Neural progenitor cell (in vitro differentiated cells): ENCODE results near the gene EGFL6. TPM values are rescaled to one million over a fixed set of nuclear protein-coding genes. Genes with fewer than 3 reads are reported as not detected.

ENCODE experiments used
- DNase-seq: peaks from one replicate; pipeline ENCODE4 v3.0.0-alpha.2; 2016; ENCODE audit warnings: low spot score
- H2AFZ ChIP-seq: fragments of 200-600 bp; sonication (generic); replicated peaks from 2 replicates; pipeline ENCODE4 v1.6.1; 2016; ENCODE audit warnings: antibody characterized with exemption
- H3F3A ChIP-seq: fragments of 200-600 bp; sonication (generic); 2 replicates; pipeline ENCODE4 v1.6.1; 2016; ENCODE audit warnings: antibody characterized with exemption, low read depth
- H3K27ac ChIP-seq: fragments of 200-600 bp; sonication (generic); 2 replicates; pipeline ENCODE4 v1.5.1; 2016; ENCODE audit warnings: mild to moderate bottlenecking
- H3K27me3 ChIP-seq: fragments of 200-600 bp; sonication (generic); 2 replicates; pipeline ENCODE4 v1.6.1; 2016; ENCODE audit warnings: mild to moderate bottlenecking, moderate library complexity
- H3K36me3 ChIP-seq: fragments of 200-600 bp; sonication (generic); 2 replicates; pipeline ENCODE4 v1.5.1; 2016
- H3K4me1 ChIP-seq: fragments of 200-600 bp; sonication (generic); 2 replicates; pipeline ENCODE4 v1.6.1; 2016; ENCODE audit warnings: mixed run types
- H3K4me2 ChIP-seq: fragments of 200-600 bp; sonication (generic); 2 replicates; pipeline ENCODE4 v1.6.1; 2016
- H3K4me3 ChIP-seq: fragments of 200-600 bp; sonication (generic); 2 replicates; pipeline ENCODE4 v1.5.1; 2016
- H3K79me2 ChIP-seq: fragments of 200-600 bp; sonication (generic); 2 replicates; pipeline ENCODE4 v1.6.1; 2016; ENCODE audit warnings: low read depth
- H3K9ac ChIP-seq: fragments of 200-600 bp; sonication (generic); 2 replicates; pipeline ENCODE4 v1.6.1; 2016
- H3K9me3 ChIP-seq: fragments of 200-600 bp; sonication (generic); 2 replicates; pipeline ENCODE4 v1.5.1; 2016; ENCODE audit warnings: low read depth
- H4K20me1 ChIP-seq: fragments of 200-600 bp; sonication (generic); 2 replicates; pipeline ENCODE4 v1.6.1; 2016; ENCODE audit warnings: low read depth
- H3K27ac Mint-ChIP-seq: 3 replicates; pipeline ENCODE4 v1.8.0; 2021; ENCODE audit warnings: mixed read lengths
- H3K27me3 Mint-ChIP-seq: 2 replicates; pipeline ENCODE4 v1.8.0; 2022; ENCODE audit warnings: low read depth, mild to moderate bottlenecking, inconsistent platforms, moderate library complexity, mixed read lengths; ENCODE audit not compliant: insufficient read depth
- H3K36me3 Mint-ChIP-seq: 3 replicates; pipeline ENCODE4 v1.8.0; 2021; ENCODE audit warnings: mixed read lengths
- H3K4me1 Mint-ChIP-seq: 3 replicates; pipeline ENCODE4 v1.8.0; 2021; ENCODE audit warnings: mixed read lengths
- H3K4me3 Mint-ChIP-seq: 3 replicates; pipeline ENCODE4 v1.8.0; 2021; ENCODE audit warnings: mild to moderate bottlenecking, moderate library complexity, mixed read lengths
- H3K9me3 Mint-ChIP-seq: 3 replicates; pipeline ENCODE4 v1.8.0; 2020; ENCODE audit warnings: mixed read lengths
- CTCF ChIP-seq: fragments of 200-600 bp; sonication (generic); IDR thresholded peaks from 2 replicates; pipeline ENCODE4 v1.5.1; 2017; ENCODE audit warnings: antibody characterized with exemption, mild to moderate bottlenecking
- EZH2 ChIP-seq: fragments of 200-600 bp; sonication (generic); IDR thresholded peaks from 2 replicates; pipeline ENCODE4 v1.6.1; 2017; ENCODE audit warnings: antibody characterized with exemption, mild to moderate bottlenecking, moderate library complexity
- EZH2phosphoT487 ChIP-seq: fragments of 200-600 bp; sonication (generic); IDR thresholded peaks from 2 replicates; pipeline ENCODE4 v1.6.1; 2017; ENCODE audit warnings: antibody characterized with exemption
- total RNA-seq: library from RNA; depleted of rRNA; stranded (reverse); fragments of >200 nt; gene quantifications from 2 replicates; pipeline ENCODE4 v1.2.3, GENCODE V29; 2015; ENCODE audit warnings: low replicate concordance

EGFL6 gene
- total RNA-seq, 1 donor from 2014 or later = 1.2 TPM

- Histone ChIP-seq H3K36me3 (no peaks in the 10 kb centered on the region), H3K9ac (no peak overlapping the region), H3K27ac (no peak overlapping the region), H3K9me3 (no peaks in the 10 kb centered on the region), H3K4me2 (no peak overlapping the region), H2AFZ (no peak overlapping the region), H3K4me3 (no peak overlapping the region), H3K4me1 (no peaks in the 10 kb centered on the region), H3K27me3 (no peaks in the 10 kb centered on the region), H3K79me2 (no peaks in the 10 kb centered on the region), H3F3A (peaks cover 12% of the 10 kb centered on the region), H4K20me1 (no peaks in the 10 kb centered on the region)
- TF ChIP-seq EZH2phosphoT487 = no peak
- H3K4me3 Mint-ChIP-seq = no peak overlapping the region
- DNase-seq = no peak
- H3K27ac Mint-ChIP-seq = no peak overlapping the region
- H3K27me3 Mint-ChIP-seq = peaks cover 4% of the 10 kb centered on the region
- H3K9me3 Mint-ChIP-seq = peaks cover 3% of the 10 kb centered on the region
- no peaks in the 10 kb centered on the region for H3K36me3 Mint-ChIP-seq
- peaks cover 11% of the 10 kb centered on the region for H3K4me1 Mint-ChIP-seq
Observed at GRCh38 chrX:13650318-13650717, 80.9 kb downstream of the EGFL6 start.

GRCh38 chrX:13651150-13651549 lies 81.7 kb downstream of the EGFL6 start:
- H3K27ac ChIP-seq = no peak overlapping the region
- Mint-ChIP-seq H3K27ac (no peak overlapping the region), H3K4me3 (no peak overlapping the region), H3K36me3 (no peaks in the 10 kb centered on the region), H3K9me3 (peaks cover 2% of the 10 kb centered on the region), H3K27me3 (peaks cover 4% of the 10 kb centered on the region), H3K4me1 (peaks cover 8% of the 10 kb centered on the region)
- DNase-seq = no peak
- no peaks in the 10 kb centered on the region for H3K79me2 ChIP-seq
- no peaks in the 10 kb centered on the region for H3K36me3 ChIP-seq
- no peak for TF ChIP-seq EZH2
- TF ChIP-seq CTCF = no peak
- no peak for TF ChIP-seq EZH2phosphoT487
- H2AFZ ChIP-seq = no peak overlapping the region
- H3K27me3 ChIP-seq = no peaks in the 10 kb centered on the region
- no peaks in the 10 kb centered on the region for H3K4me1 ChIP-seq
- H3K9ac ChIP-seq = no peak overlapping the region
- no peak overlapping the region for H3K4me2 ChIP-seq
- H3K4me3 ChIP-seq = no peak overlapping the region
- peaks cover 12% of the 10 kb centered on the region for H3F3A ChIP-seq
- H3K9me3 ChIP-seq = no peaks in the 10 kb centered on the region
- H4K20me1 ChIP-seq = no peaks in the 10 kb centered on the region

GRCh38 chrX:13652287-13652793 lies 82.9 kb downstream of the EGFL6 start:
- Mint-ChIP-seq H3K9me3 (no peaks in the 10 kb centered on the region), H3K27me3 (peaks cover 4% of the 10 kb centered on the region), H3K4me1 (peaks cover 6% of the 10 kb centered on the region), H3K27ac (no peak overlapping the region), H3K4me3 (peak overlapping the region; percentile 90), H3K36me3 (no peaks in the 10 kb centered on the region)
- Histone ChIP-seq H3K27ac (no peak overlapping the region), H3K9me3 (no peaks in the 10 kb centered on the region), H4K20me1 (no peaks in the 10 kb centered on the region), H2AFZ (peak overlapping the region; percentile 81), H3K79me2 (no peaks in the 10 kb centered on the region), H3K4me2 (peak overlapping the region; percentile 85), H3K4me3 (peak overlapping the region; percentile 54), H3K4me1 (no peaks in the 10 kb centered on the region), H3K27me3 (no peaks in the 10 kb centered on the region), H3K36me3 (no peaks in the 10 kb centered on the region), H3K9ac (no peak overlapping the region), H3F3A (peaks cover 12% of the 10 kb centered on the region)
- TF ChIP-seq CTCF (no peak), EZH2phosphoT487 (no peak), EZH2 (no peak)
- no peak for DNase-seq

GRCh38 chrX:13652850-13653693 lies 83.7 kb downstream of the EGFL6 start, which contains the start of gene TCEANC:
TCEANC (plus strand) TSS chrX:13653141; CDS start chrX:13662509, 9,368 bp downstream.
- H3K4me1 Mint-ChIP-seq = peaks cover 3% of the 10 kb centered on the region
- no peaks in the 10 kb centered on the region for H3K36me3 Mint-ChIP-seq
- peaks cover 4% of the 10 kb centered on the region for H3K27me3 Mint-ChIP-seq
- no peak within 1 kb of the TSS for H3K27ac Mint-ChIP-seq
- H3K27ac ChIP-seq = peak within 1 kb of the TSS; percentile 70
- peaks cover 12% of the 10 kb centered on the region for H3F3A ChIP-seq
- no peaks in the 10 kb centered on the region for H3K79me2 ChIP-seq
- H3K4me3 Mint-ChIP-seq = peak within 1 kb of the TSS; percentile 90
- DNase-seq = peak; percentile 92
- no peaks in the 10 kb centered on the region for H3K36me3 ChIP-seq
- H3K4me2 ChIP-seq = peak within 1 kb of the TSS; percentile 85
- H4K20me1 ChIP-seq = no peaks in the 10 kb centered on the region
- H3K9me3 Mint-ChIP-seq = no peaks in the 10 kb centered on the region
- peak within 1 kb of the TSS; percentile 54 for H3K4me3 ChIP-seq
- peak within 1 kb of the TSS; percentile 81 for H2AFZ ChIP-seq
- no peaks in the 10 kb centered on the region for H3K9me3 ChIP-seq
- peak within 1 kb of the TSS; percentile 48 for H3K9ac ChIP-seq
- no peak for TF ChIP-seq EZH2phosphoT487
- TF ChIP-seq EZH2 = no peak
- H3K27me3 ChIP-seq = no peaks in the 10 kb centered on the region
- H3K4me1 ChIP-seq = no peaks in the 10 kb centered on the region
